Islet precursor cell (in vitro differentiated cells): ENCODE results near the gene OCIAD2.
"Not testable (repeated sequence)": the region's sequence is repeated elsewhere in the genome, so short reads cannot be mapped to it uniquely, and the experiment has no call there.

Source experiments
- DNase-seq: peaks from one replicate; pipeline ENCODE4 v3.0.0-alpha.2; 2018

OCIAD2 gene

GRCh38 chr4:48851651-48852050, 54.9 kb downstream of the OCIAD2 start:
- DNase-seq = no peak

- not testable (repeated sequence) for DNase-seq
Measured at GRCh38 chr4:48848799-48849198, 57.8 kb downstream of the OCIAD2 start.

DNA sequence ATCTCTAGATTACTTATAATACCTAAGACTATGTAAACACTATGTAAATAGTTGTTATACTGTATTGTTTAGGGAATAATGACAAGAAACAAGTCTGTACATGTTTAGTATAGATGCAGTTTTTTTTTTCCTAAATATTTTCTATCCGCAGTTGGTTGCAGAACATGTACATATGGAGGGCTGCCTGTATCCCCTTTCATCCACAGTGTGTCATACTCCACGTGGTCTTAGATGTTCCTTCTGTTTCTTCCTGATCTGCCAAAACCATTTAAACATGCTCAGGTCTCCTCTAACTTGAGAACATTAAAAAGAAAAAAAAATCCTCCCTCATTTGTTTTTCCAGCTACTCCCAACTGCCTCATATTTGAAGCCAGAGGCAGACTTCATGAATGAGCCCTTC, 61.7 kb downstream of the OCIAD2 start:
- DNase-seq = no peak

GRCh38 chr4:48841045-48841827, 65.3 kb downstream of the OCIAD2 start:
- DNase-seq = no peak

- DNase-seq = no peak
Measured at GRCh38 chr4:48836658-48837057, 69.9 kb downstream of the OCIAD2 start.
